Endothelial cell of umbilical vein (primary cell): ENCODE results near the gene SULT1C2.

ENCODE experiments used
- JUN ChIP-seq: IDR thresholded peaks from 2 replicates; pipeline ENCODE4 v1.6.1; 2011; ENCODE audit warnings: borderline replicate concordance, low read depth; ENCODE audit not compliant: insufficient read length, insufficient read depth
- TF ChIP-seq, protein P1 (sequence below), 2 donors: IDR thresholded peaks; 1 replicate in 1 of 2; 2 replicates in 1 of 2; pipeline ENCODE4 v1.5.1; 2011; ENCODE audit warnings: low read length in 2 of 2, mild to moderate bottlenecking in 2 of 2, moderate library complexity in 2 of 2, control low read depth in 1 of 2, inconsistent platforms in 1 of 2, low read depth in 1 of 2; ENCODE audit not compliant: insufficient read depth in 1 of 2; ENCODE audit errors: extremely low read depth in 1 of 2

DNA sequence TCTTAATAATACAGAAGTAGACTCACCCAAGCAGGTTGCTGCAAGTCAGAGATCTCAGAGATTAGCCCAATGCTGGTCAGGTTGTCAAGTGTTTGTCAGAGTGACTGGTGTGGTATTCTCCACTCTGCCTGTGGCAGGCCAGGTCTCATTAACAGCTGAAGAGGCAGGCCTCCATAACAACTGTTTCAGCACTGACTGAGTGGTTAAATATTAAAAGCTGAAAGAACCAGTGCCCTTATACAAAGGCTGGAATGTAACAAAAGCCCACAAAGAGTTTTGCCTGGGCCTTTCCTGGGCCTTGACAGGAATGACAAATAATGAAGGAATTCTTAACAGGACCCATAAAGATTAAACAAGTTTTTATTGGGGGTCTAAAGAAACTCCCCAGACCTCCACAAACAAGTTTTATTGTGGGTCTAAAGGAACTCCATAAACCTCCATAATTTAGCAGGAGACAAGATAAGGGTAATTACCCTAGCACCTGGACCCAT lies 26.8 kb downstream of the SULT1C2 start:
- TF ChIP-seq, protein P1, sequence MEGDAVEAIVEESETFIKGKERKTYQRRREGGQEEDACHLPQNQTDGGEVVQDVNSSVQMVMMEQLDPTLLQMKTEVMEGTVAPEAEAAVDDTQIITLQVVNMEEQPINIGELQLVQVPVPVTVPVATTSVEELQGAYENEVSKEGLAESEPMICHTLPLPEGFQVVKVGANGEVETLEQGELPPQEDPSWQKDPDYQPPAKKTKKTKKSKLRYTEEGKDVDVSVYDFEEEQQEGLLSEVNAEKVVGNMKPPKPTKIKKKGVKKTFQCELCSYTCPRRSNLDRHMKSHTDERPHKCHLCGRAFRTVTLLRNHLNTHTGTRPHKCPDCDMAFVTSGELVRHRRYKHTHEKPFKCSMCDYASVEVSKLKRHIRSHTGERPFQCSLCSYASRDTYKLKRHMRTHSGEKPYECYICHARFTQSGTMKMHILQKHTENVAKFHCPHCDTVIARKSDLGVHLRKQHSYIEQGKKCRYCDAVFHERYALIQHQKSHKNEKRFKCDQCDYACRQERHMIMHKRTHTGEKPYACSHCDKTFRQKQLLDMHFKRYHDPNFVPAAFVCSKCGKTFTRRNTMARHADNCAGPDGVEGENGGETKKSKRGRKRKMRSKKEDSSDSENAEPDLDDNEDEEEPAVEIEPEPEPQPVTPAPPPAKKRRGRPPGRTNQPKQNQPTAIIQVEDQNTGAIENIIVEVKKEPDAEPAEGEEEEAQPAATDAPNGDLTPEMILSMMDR (IDR thresholded peaks at IDR 0.05; ENCODE audit: extremely low read depth in 1 of 2, insufficient read depth in 1 of 2, low read depth in 1 of 2, low read length in 2 of 2), result no peak
- no peak for TF ChIP-seq JUN
